NOMO-1 treated with dmso at 0.1 percent for 144 hours (cell line): ENCODE measurements around the gene CPED1.
"Not testable (repeated sequence)": the region's sequence is repeated elsewhere in the genome, so short reads cannot be mapped to it uniquely, and the experiment has no call there.

ENCODE experiments used
- DNase-seq: peaks from one replicate; lab custom pipeline; 2025; ENCODE audit not compliant: unreplicated experiment; lab: John Stamatoyannopoulos, UW

CPED1 gene

GRCh38 chr7:121303422-121304101 lies 315.1 kb downstream of the CPED1 start:
- no peak for DNase-seq

- no peak for DNase-seq
Measured at GRCh38 chr7:121304102-121304658, 315.7 kb downstream of the CPED1 start.

- no peak for DNase-seq
Measured at GRCh38 chr7:121305109-121305508, 316.6 kb downstream of the CPED1 start.

GRCh38 chr7:121306565-121306964 lies 318.1 kb downstream of the CPED1 start:
- DNase-seq: no peak

GRCh38 chr7:121307021-121307574 lies 318.6 kb downstream of the CPED1 start:
- DNase-seq: no peak

- no peak for DNase-seq
Measured at GRCh38 chr7:121313220-121313792, 324.8 kb downstream of the CPED1 start.

- no peak for DNase-seq
Measured at GRCh38 chr7:121313793-121314676, 325.5 kb downstream of the CPED1 start.

GRCh38 chr7:121315170-121315569 lies 326.7 kb downstream of the CPED1 start:
- DNase-seq: not testable (repeated sequence)

GRCh38 chr7:121322460-121322859 lies 333.9 kb downstream of the CPED1 start:
- DNase-seq: no peak

GRCh38 chr7:121323515-121324302 lies 335.2 kb downstream of the CPED1 start:
- no peak for DNase-seq

- DNase-seq: no peak
Measured at GRCh38 chr7:121327671-121328070, 339.2 kb downstream of the CPED1 start.

GRCh38 chr7:121328508-121329190 lies 340.1 kb downstream of the CPED1 start, which contains the start of gene WNT16:
TSS of gene WNT16 (plus strand) at chr7:121329000. CDS start at chr7:121329293, 293 bp downstream.
- DNase-seq: no peak

GRCh38 chr7:121329191-121330052 lies 340.9 kb downstream of the CPED1 start:
- no peak for DNase-seq

GRCh38 chr7:121330053-121330833 lies 341.7 kb downstream of the CPED1 start:
- DNase-seq: no peak

GRCh38 chr7:121331048-121331447 lies 342.5 kb downstream of the CPED1 start:
- no peak for DNase-seq

- no peak for DNase-seq
Measured at GRCh38 chr7:121331574-121331973, 343.1 kb downstream of the CPED1 start.

GRCh38 chr7:121334376-121334775 lies 345.9 kb downstream of the CPED1 start:
- DNase-seq: no peak
